ENCODE measurements around the gene PXMP2.

PXMP2 gene

DNA sequence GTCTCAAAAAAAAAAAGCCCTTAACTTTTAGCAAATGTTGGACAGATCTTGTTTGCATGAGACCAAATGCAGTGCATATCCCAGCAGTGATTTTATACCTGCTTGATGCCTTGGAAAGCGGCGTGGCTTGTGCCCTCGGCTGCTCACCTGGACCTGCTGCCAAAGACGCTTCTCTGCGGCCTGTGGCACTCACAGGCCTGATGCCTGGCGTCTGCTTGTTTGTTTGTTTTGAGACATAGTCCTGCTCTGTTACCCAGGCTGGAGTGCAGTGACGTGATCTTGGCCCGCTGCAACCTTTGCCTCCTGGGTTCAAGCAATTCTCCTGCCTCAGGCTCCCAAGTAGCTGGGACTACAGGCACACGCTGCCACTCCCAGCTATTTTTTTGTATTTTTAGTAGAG lies 28.5 kb downstream of the PXMP2 start:
- Histone ChIP-seq H3K4me3 (ENCODE audit: extremely low read depth, insufficient read depth, low read length, poor library complexity, severe bottlenecking) (no peak overlapping the region), H3K27ac (ENCODE audit: low read depth, low read length, severe bottlenecking) (no peak overlapping the region), H3K9me3 (ENCODE audit: control insufficient read depth, low read length) (no peaks in the 10 kb centered on the region), H3K36me3 (ENCODE audit: control insufficient read depth, insufficient read depth, low read length) (peaks cover 65% of the 10 kb centered on the region), H3K4me1 (ENCODE audit: control insufficient read depth, insufficient read depth, low read length, poor library complexity, severe bottlenecking) (no peaks in the 10 kb centered on the region)
- 89% methylated on average over 8 to 9 of the region's 9 CpGs for WGBS, 2 experiments (ENCODE audit: insufficient coverage in 2 of 2)

DNA sequence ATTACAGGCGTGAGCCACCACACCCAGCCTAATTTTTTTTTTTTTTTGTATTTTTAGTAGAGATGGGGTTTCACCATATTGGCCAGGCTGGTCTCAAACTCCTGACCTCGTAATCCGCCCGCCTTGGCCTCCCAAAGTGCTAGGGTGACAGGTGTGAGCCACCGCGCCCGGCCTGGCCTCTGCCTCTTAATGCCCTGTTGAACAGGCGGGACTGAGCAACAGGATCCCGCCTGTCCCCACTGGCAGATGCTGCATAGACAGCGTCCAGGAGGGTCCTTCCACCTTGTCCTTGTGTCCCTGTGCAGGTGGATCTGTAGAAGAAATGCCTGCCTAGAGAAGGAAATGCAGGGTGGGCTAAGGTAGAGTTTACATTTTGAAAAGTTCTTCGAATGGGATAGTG lies 29.0 kb downstream of the PXMP2 start:
- H3K9me3 ChIP-seq (ENCODE audit: control insufficient read depth, low read length) = no peaks in the 10 kb centered on the region
- H3K27ac ChIP-seq (ENCODE audit: low read depth, low read length, severe bottlenecking) = no peak overlapping the region
- H3K4me1 ChIP-seq (ENCODE audit: control insufficient read depth, insufficient read depth, low read length, poor library complexity, severe bottlenecking) = no peaks in the 10 kb centered on the region
- peaks cover 70% of the 10 kb centered on the region for H3K36me3 ChIP-seq (ENCODE audit: control insufficient read depth, insufficient read depth, low read length)
- 84 to 89% methylated on average over 10 of the region's 11 CpGs for WGBS, 2 experiments (ENCODE audit: insufficient coverage in 2 of 2)
- no peak overlapping the region for H3K4me3 ChIP-seq (ENCODE audit: extremely low read depth, insufficient read depth, low read length, poor library complexity, severe bottlenecking)

DNA sequence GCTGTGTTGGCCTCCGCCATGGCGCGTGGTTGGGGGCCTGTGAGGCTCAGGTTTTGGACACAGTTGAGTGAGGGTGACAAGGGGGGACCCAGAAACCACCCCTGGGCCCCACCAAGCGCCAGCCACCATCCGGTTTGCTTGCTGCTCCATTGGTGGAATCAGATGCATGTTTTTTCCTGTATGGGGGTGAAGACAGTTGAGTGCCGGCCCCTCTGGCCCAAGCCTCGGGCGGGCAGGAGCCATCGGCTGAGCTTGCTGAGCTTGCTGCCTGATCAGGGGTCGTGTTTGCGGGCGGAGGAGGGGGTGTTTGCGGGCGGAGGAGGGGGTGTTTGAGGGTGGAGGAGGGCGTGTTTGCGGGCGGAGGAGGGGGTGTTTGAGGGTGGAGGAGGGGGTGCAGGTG lies 29.6 kb downstream of the PXMP2 start:
- whole genome bisulfite sequencing, 2 experiments (ENCODE audit: insufficient coverage in 2 of 2) = 86 to 93% methylated on average over 8 to 11 of the region's 17 CpGs

DNA sequence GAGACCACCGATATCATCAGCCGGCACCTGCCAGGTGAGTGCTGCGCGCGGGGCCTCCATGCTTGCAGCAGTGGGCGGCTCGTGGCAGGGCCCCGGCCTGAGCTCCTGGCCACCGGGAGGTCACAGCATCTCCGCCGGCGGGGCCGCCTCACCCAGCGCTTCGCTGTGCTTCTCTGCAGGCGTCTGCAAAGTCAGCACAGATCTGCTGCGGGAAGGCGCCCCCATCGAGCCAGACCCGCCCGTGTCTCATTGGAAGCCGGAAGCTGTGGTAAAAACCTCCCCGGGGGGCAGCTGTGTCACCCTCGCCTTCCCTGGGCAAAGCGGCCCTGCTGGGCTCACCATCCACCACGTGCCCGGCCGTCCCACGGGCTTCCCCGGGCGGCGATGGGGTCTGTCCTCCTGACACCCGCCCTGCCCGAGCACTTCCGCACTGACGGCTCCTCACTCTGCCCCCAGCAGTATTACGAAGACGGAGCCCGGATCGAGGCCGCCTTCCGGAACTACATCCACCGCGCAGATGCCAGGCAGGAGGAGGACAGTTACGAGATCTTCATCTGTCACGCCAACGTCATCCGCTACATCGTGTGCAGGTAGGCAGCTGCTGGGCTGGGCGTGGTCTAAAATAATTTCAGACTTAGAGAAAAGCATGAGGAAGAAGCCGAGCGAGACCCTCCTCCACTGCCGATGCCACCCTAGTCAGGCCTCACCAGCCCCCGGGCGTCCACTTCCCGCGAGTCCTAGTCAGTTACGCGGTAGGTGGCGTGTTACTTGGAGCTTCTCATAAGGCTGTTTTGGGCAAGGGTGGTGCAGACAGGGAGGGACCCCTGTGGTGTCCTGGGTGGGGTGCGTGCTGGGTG lies 30.4 kb downstream of the PXMP2 start:
- H3K36me3 ChIP-seq (ENCODE audit: control insufficient read depth, insufficient read depth, low read length) = peaks cover 79% of the 10 kb centered on the region
- 96 to 97% methylated on average over 54 to 60 of the region's 61 CpGs for WGBS, 2 experiments (ENCODE audit: insufficient coverage in 2 of 2)
- H3K4me1 ChIP-seq (ENCODE audit: control insufficient read depth, insufficient read depth, low read length, poor library complexity, severe bottlenecking) = no peaks in the 10 kb centered on the region

More for the DNA sequence above, 29.6 kb downstream of the PXMP2 start:
- H3K4me3 ChIP-seq (ENCODE audit: extremely low read depth, insufficient read depth, low read length, poor library complexity, severe bottlenecking) = no peak overlapping the region
- no peak overlapping the region for H3K27ac ChIP-seq (ENCODE audit: low read depth, low read length, severe bottlenecking)
- no peaks in the 10 kb centered on the region for H3K9me3 ChIP-seq (ENCODE audit: control insufficient read depth, low read length)
- peaks cover 76% of the 10 kb centered on the region for H3K36me3 ChIP-seq (ENCODE audit: control insufficient read depth, insufficient read depth, low read length)
- no peaks in the 10 kb centered on the region for H3K4me1 ChIP-seq (ENCODE audit: control insufficient read depth, insufficient read depth, low read length, poor library complexity, severe bottlenecking)

DNA sequence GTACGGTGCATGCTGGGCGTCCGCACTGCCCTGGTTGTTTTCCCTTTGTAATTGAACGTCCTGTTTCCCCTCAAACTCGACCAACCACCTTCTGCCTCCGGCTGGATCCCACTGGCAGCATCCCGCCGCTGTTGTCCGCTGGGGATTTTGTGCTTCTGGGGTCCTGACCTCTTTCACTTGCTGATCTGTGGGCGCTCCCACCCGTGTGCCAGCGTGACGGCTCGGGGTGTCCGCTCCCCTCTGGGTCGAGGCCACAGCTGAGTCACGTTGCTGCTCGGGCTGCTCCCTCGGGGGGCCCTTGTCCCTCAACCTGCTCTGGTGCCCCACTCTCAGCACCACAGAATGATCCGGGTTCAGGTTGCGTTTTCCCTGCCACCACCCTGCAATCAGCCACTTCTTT lies 31.3 kb downstream of the PXMP2 start:
- H3K36me3 ChIP-seq (ENCODE audit: control insufficient read depth, insufficient read depth, low read length) = peaks cover 86% of the 10 kb centered on the region

More for the DNA sequence above, 30.4 kb downstream of the PXMP2 start:
- Histone ChIP-seq H3K27ac (ENCODE audit: low read depth, low read length, severe bottlenecking) (no peak overlapping the region), H3K4me3 (ENCODE audit: extremely low read depth, insufficient read depth, low read length, poor library complexity, severe bottlenecking) (no peak overlapping the region), H3K9me3 (ENCODE audit: control insufficient read depth, low read length) (no peaks in the 10 kb centered on the region)

DNA sequence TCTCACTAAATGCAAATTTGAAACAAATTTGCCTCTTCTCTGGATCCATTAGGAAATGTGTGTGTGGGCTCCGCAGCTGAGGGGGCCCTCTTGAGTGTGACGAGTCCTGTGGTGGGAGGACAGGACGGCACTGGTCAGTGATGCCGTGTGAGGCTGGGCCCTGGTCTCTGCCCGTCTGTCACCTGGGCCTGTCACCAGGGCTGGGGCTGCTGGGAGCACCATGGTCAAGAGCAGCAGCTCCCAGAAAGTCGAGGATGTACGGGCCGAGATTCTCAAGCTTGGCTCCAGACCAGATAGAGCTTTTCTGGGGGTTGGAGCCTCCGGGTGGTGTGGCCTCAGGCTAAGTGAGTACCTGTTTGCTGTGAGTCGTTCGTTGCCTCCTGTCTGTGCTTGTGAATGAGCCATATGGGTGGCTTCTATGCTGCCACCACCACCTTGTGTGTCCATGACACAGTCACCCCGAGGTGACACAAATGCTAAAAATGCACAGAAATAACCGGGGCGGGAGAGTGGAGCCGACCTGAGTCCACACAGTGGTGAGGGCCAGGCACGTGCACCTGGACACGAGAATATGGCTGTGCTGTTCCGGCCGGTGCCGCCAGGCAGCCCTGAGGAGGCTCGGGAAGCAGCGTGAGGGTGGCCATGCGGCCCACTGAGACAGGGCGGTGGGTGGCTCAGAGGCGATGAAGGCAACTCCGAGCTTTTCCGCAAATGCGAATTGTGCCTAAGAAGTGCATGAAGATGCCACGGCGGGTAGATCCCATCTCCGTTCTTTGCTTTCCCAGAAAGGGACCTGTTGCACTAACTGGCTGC lies 32.0 kb downstream of the PXMP2 start:
- 94 to 95% methylated on average over 30 to 31 of the region's 31 CpGs for WGBS, 2 experiments (ENCODE audit: insufficient coverage in 2 of 2)
- Histone ChIP-seq H3K9me3 (ENCODE audit: control insufficient read depth, low read length) (no peaks in the 10 kb centered on the region), H3K27ac (ENCODE audit: low read depth, low read length, severe bottlenecking) (no peak overlapping the region), H3K4me1 (ENCODE audit: control insufficient read depth, insufficient read depth, low read length, poor library complexity, severe bottlenecking) (no peaks in the 10 kb centered on the region), H3K4me3 (ENCODE audit: extremely low read depth, insufficient read depth, low read length, poor library complexity, severe bottlenecking) (no peak overlapping the region), H3K36me3 (ENCODE audit: control insufficient read depth, insufficient read depth, low read length) (peaks cover 87% of the 10 kb centered on the region)

More for the DNA sequence above, 31.3 kb downstream of the PXMP2 start:
- no peak overlapping the region for H3K4me3 ChIP-seq (ENCODE audit: extremely low read depth, insufficient read depth, low read length, poor library complexity, severe bottlenecking)
- no peak overlapping the region for H3K27ac ChIP-seq (ENCODE audit: low read depth, low read length, severe bottlenecking)
- H3K9me3 ChIP-seq (ENCODE audit: control insufficient read depth, low read length) = no peaks in the 10 kb centered on the region
- 94 to 97% methylated on average over 19 to 20 of the region's 21 CpGs for WGBS, 2 experiments (ENCODE audit: insufficient coverage in 2 of 2)
- H3K4me1 ChIP-seq (ENCODE audit: control insufficient read depth, insufficient read depth, low read length, poor library complexity, severe bottlenecking) = no peaks in the 10 kb centered on the region

DNA sequence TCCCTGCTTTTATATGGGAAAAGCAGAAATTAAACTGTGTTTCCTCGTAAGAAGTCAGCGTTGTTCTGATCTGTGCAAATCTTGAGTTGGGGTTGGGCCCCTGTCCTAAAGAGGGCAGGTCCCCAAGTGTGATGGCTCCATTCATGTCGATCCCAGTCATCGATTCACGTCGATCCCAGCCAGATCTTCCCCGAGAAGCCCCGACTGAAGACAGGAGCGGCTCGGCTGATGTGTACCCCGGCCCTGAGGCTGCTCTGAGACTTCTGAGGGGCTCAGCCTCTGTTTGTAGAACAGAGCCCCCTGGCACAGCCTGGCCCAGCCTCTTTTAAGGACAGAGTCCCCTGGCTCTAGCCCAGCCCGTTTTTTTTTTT lies 32.6 kb downstream of the PXMP2 start:
- Histone ChIP-seq H3K4me3 (ENCODE audit: extremely low read depth, insufficient read depth, low read length, poor library complexity, severe bottlenecking) (no peak overlapping the region), H3K27ac (ENCODE audit: low read depth, low read length, severe bottlenecking) (no peak overlapping the region), H3K36me3 (ENCODE audit: control insufficient read depth, insufficient read depth, low read length) (peaks cover 87% of the 10 kb centered on the region), H3K9me3 (ENCODE audit: control insufficient read depth, low read length) (no peaks in the 10 kb centered on the region), H3K4me1 (ENCODE audit: control insufficient read depth, insufficient read depth, low read length, poor library complexity, severe bottlenecking) (no peaks in the 10 kb centered on the region)
- WGBS, 2 experiments (ENCODE audit: insufficient coverage in 2 of 2) = 93 to 95% methylated on average over 12 of the region's 12 CpGs

DNA sequence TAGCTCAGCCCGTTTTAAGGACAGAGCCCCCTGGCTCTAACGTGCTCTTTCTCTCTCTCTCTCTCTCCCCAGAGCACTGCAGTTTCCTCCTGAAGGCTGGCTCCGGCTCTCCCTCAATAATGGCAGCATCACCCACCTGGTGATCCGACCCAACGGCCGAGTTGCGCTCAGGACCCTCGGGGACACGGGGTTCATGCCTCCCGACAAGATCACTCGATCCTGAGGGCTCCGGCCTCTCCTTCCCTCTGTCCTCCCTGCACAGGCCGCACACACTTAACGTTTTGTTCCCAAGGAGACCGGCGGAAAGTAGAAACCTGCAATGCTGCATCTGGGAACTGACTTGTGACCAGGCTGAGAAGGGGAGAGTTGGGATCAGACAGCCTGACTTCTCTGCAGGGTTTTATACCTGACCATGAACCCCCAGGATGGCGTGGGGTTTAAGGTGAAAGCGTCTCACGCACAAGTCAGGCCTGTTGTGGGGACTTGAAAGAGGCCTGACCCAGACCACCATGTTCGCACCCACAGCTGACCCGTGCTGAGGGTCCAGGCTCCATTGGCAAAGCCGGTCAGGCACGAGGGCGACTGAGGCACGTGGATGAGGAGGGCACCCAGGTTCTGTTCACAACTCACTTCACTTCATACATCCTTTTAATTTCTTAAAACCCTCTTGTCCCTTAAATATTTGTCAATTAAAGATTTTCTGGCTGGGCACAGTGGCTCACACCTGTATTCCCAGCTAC lies 33.4 kb downstream of the PXMP2 start:
- peaks cover 90% of the 10 kb centered on the region for H3K36me3 ChIP-seq (ENCODE audit: control insufficient read depth, insufficient read depth, low read length)
- H3K9me3 ChIP-seq (ENCODE audit: control insufficient read depth, low read length) = no peaks in the 10 kb centered on the region
- H3K27ac ChIP-seq (ENCODE audit: low read depth, low read length, severe bottlenecking) = no peak overlapping the region
- H3K4me3 ChIP-seq (ENCODE audit: extremely low read depth, insufficient read depth, low read length, poor library complexity, severe bottlenecking) = no peak overlapping the region
- H3K4me1 ChIP-seq (ENCODE audit: control insufficient read depth, insufficient read depth, low read length, poor library complexity, severe bottlenecking) = no peaks in the 10 kb centered on the region
- WGBS, 2 experiments (ENCODE audit: insufficient coverage in 2 of 2) = 95 to 99% methylated on average over 20 to 24 of the region's 25 CpGs

DNA sequence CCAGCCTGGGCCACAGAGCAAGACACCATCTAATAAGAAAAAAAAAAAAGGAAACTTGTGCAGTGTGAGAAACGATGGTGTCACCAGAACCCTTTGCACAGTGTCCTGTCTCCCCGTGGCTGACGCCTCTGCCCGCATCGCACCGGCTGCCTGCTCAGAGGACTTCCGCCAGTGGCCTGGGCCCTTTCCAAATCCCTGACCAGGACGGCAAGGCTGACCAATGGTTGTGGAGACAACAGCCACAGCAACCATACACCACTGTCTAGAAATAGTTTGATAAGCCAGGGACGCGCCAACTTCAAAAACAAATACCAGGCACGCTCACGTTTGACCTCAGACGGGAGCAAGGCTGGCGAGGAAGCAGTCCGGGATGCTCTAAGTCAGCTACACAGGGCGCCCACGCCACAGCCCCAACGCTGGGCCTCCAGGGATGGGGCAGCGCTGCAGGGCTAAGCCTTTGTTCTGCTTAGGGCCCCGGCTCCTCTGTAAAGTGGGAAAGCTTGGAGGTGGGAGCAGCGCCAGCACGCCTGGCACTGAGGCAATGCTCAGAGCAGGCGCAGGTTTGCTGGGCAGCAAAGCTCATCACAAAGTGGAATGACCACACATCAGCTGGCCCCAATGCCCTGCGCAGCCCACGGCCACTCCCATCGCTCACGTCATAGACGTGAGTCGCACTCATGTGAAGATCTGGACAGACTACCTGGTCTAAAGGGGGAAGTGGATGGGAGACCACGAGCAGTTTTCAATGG lies 35.8 kb downstream of the PXMP2 start:
- Histone ChIP-seq H3K27ac (ENCODE audit: low read depth, low read length, severe bottlenecking) (peak overlapping the region; percentile 24), H3K9me3 (ENCODE audit: control insufficient read depth, low read length) (no peaks in the 10 kb centered on the region), H3K4me1 (ENCODE audit: control insufficient read depth, insufficient read depth, low read length, poor library complexity, severe bottlenecking) (no peaks in the 10 kb centered on the region), H3K36me3 (ENCODE audit: control insufficient read depth, insufficient read depth, low read length) (peaks cover 93% of the 10 kb centered on the region), H3K4me3 (ENCODE audit: extremely low read depth, insufficient read depth, low read length, poor library complexity, severe bottlenecking) (no peak overlapping the region)
- WGBS, 2 experiments (ENCODE audit: insufficient coverage in 2 of 2) = 95 to 96% methylated on average over 23 to 30 of the region's 30 CpGs

DNA sequence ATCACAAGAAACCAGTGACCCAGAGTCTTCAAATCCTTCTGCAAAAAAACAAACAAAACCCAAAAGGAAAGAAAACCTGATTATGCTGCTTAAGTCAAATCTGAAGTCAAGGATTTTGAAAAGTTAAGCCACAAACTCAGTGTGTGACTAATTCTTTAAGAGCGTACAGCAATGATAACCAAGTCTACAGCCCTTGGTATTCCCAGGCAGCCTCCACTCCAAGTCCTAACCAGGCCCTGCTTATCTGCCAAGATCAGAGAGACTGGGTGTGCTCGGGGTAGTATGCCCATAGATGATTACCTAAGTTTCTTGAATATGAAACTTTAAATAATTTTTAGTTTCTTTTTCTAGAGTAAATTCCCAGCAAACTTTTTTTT lies 36.4 kb downstream of the PXMP2 start:
- H3K9me3 ChIP-seq (ENCODE audit: control insufficient read depth, low read length) = no peaks in the 10 kb centered on the region
- H3K27ac ChIP-seq (ENCODE audit: low read depth, low read length, severe bottlenecking) = peak overlapping the region; percentile 24
- no peak overlapping the region for H3K4me3 ChIP-seq (ENCODE audit: extremely low read depth, insufficient read depth, low read length, poor library complexity, severe bottlenecking)
- H3K36me3 ChIP-seq (ENCODE audit: control insufficient read depth, insufficient read depth, low read length) = peaks cover 96% of the 10 kb centered on the region
- H3K4me1 ChIP-seq (ENCODE audit: control insufficient read depth, insufficient read depth, low read length, poor library complexity, severe bottlenecking) = no peaks in the 10 kb centered on the region
- WGBS, 2 experiments (ENCODE audit: insufficient coverage in 2 of 2) = 100% methylated on average over 1 of the region's 2 CpGs

All from mesodermal cell (in vitro differentiated cells).